Neuronal stem cell (in vitro differentiated cells): ENCODE results near the gene PKP4.

Source experiments
- DNase-seq: peaks from one replicate; pipeline ENCODE4 v3.0.0-alpha.2; 2013; ENCODE audit warnings: low spot score
- H2AFZ ChIP-seq: one replicate; pipeline ENCODE4 v1.6.1; 2013; ENCODE audit warnings: mild to moderate bottlenecking, low read length, inconsistent platforms
- H2AK5ac ChIP-seq: 2 replicates; pipeline ENCODE4 v1.6.1; 2013; ENCODE audit warnings: low read depth, mild to moderate bottlenecking, inconsistent platforms, low read length, moderate library complexity, mixed read lengths
- H2BK120ac ChIP-seq: 2 replicates; pipeline ENCODE4 v1.6.1; 2013; ENCODE audit warnings: low read depth, mild to moderate bottlenecking, inconsistent platforms, low read length, moderate library complexity, mixed read lengths
- H2BK12ac ChIP-seq: one replicate; pipeline ENCODE4 v1.6.1; 2013; ENCODE audit warnings: low read length, inconsistent platforms
- H2BK15ac ChIP-seq: 2 replicates; pipeline ENCODE4 v1.6.1; 2013; ENCODE audit warnings: mild to moderate bottlenecking, low read length, inconsistent platforms, mixed read lengths
- H2BK5ac ChIP-seq: one replicate; pipeline ENCODE4 v1.6.1; 2013; ENCODE audit warnings: inconsistent platforms, mild to moderate bottlenecking, low read length, moderate library complexity
- H3K14ac ChIP-seq: one replicate; pipeline ENCODE4 v1.6.1; 2013; ENCODE audit warnings: low read length, inconsistent platforms
- H3K18ac ChIP-seq: 2 replicates; pipeline ENCODE4 v1.6.1; 2013; ENCODE audit warnings: low read length, inconsistent platforms
- H3K23ac ChIP-seq: 2 replicates; pipeline ENCODE4 v1.6.1; 2013; ENCODE audit warnings: low read depth, mild to moderate bottlenecking, mixed read lengths, low read length, inconsistent platforms; ENCODE audit not compliant: poor library complexity
- H3K27ac ChIP-seq: replicated peaks from 3 replicates; pipeline ENCODE4 v1.5.1; 2013; ENCODE audit warnings: low read length, inconsistent platforms
- H3K27me3 ChIP-seq, 3 experiments: 2 replicates each; pipeline ENCODE4 v1.6.1; 2013; ENCODE audit warnings: low read length in 3 of 3, mild to moderate bottlenecking in 2 of 3, inconsistent platforms in 1 of 3, low read depth in 1 of 3, mixed read lengths in 1 of 3, moderate library complexity in 1 of 3; ENCODE audit not compliant: control insufficient read depth in 3 of 3, insufficient read depth in 3 of 3
- H3K36me3 ChIP-seq, 2 donors: replicated peaks in 1 of 2; 2 replicates each; pipeline ENCODE4 v1.6.1; 2013; ENCODE audit warnings: low read length in 2 of 2; ENCODE audit not compliant: control insufficient read depth in 2 of 2, insufficient read depth in 2 of 2
- H3K4ac ChIP-seq: 2 replicates; pipeline ENCODE4 v1.6.1; 2013; ENCODE audit warnings: inconsistent platforms, mild to moderate bottlenecking, low read length, moderate library complexity
- H3K4me1 ChIP-seq, 2 donors: 1 replicate in 1 of 2; 2 replicates in 1 of 2; pipeline ENCODE4 v1.6.1; 2013; ENCODE audit warnings: low read length in 2 of 2, low read depth in 1 of 2; ENCODE audit not compliant: control insufficient read depth in 2 of 2, insufficient read depth in 1 of 2
- H3K4me2 ChIP-seq: one replicate; pipeline ENCODE4 v1.6.1; 2013; ENCODE audit warnings: mild to moderate bottlenecking, low read length, inconsistent platforms; ENCODE audit not compliant: insufficient read depth, poor library complexity, severe bottlenecking
- H3K4me3 ChIP-seq, 2 donors: 2 replicates each; pipeline ENCODE4 v1.5.1; 2013; ENCODE audit warnings: low read length in 2 of 2, mild to moderate bottlenecking in 2 of 2, inconsistent platforms in 1 of 2, moderate library complexity in 1 of 2
- H3K79me1 ChIP-seq: one replicate; pipeline ENCODE4 v1.6.1; 2013; ENCODE audit warnings: low read depth, mild to moderate bottlenecking, inconsistent platforms, low read length, moderate library complexity
- H3K9ac ChIP-seq: one replicate; pipeline ENCODE4 v1.6.1; 2013; ENCODE audit warnings: mild to moderate bottlenecking, low read depth, low read length, inconsistent platforms; ENCODE audit not compliant: poor library complexity
- H3K9me3 ChIP-seq, 2 donors: replicated peaks in 1 of 2; 2 replicates each; pipeline versions ENCODE3 to v1.6.1; 2013; ENCODE audit warnings: low read length in 2 of 2, mild to moderate bottlenecking in 2 of 2, inconsistent platforms in 1 of 2, low read depth in 1 of 2, mixed read lengths in 1 of 2, moderate library complexity in 1 of 2; ENCODE audit not compliant: control insufficient read depth in 2 of 2, insufficient read depth in 1 of 2
- H4K8ac ChIP-seq: one replicate; pipeline ENCODE4 v1.6.1; 2013; ENCODE audit warnings: low read depth, mild to moderate bottlenecking, inconsistent platforms, low read length, moderate library complexity
- H4K91ac ChIP-seq: one replicate; pipeline ENCODE4 v1.6.1; 2013; ENCODE audit warnings: low read length, low read depth, mild to moderate bottlenecking, inconsistent platforms; ENCODE audit not compliant: poor library complexity
- WGBS, 2 donors: extraction: QIAGEN DNeasy Blood & Tissue Kit; methylation state at CpG; one replicate each; pipeline ENCODE4 v1.1.7; 2013; ENCODE audit warnings: missing lambda C conversion rate in 2 of 2, mixed read lengths in 1 of 2; ENCODE audit not compliant: insufficient read length in 2 of 2, insufficient replicate concordance in 1 of 2; ENCODE audit errors: extremely low coverage in 2 of 2; 5-methylcytosine and 5-hydroxymethylcytosine counted together

PKP4 gene

DNA sequence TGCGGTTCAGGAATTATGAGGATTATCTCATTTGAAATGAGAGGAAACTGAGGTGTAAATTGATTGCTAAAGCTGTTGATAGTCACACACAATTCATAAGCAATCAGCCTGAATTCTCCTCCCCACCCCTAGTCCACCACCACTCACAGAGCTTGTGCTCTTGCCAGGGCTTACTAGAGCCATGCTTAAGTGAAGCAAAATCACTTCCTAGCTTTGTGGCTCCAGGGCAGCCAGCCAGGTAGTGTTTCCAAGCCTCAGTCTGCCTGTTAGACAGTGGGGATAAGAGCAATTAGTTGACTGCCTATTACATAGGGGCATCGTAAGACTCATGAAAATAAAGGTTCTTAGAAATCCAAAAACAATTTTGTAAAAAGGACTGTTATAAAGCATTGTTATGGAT lies 87.2 kb downstream of the PKP4 start:
- Histone ChIP-seq H3K9ac (no peak overlapping the region), H2BK120ac (no peak overlapping the region), H3K4ac (no peak overlapping the region), H3K14ac (no peak overlapping the region), H3K4me1 (peaks cover 0 to 4% of the 10 kb centered on the region in 2 donors), H3K4me2 (no peak overlapping the region), H3K27ac (no peak overlapping the region), H2BK5ac (no peak overlapping the region), H3K79me1 (peaks cover 1% of the 10 kb centered on the region), H2BK12ac (no peak overlapping the region), H2AK5ac (no peak overlapping the region), H3K9me3 (no peaks in the 10 kb centered on the region), H3K4me3 (no peak overlapping the region), H3K18ac (no peak overlapping the region), H3K27me3 (no peaks in the 10 kb centered on the region), H2BK15ac (no peak overlapping the region), H4K91ac (no peak overlapping the region), H4K8ac (no peak overlapping the region), H2AFZ (no peak overlapping the region), H3K23ac (no peak overlapping the region), H3K36me3 (peaks cover 8 to 14% of the 10 kb centered on the region in 2 donors)
- DNase-seq = no peak
- no CpG with 5 or more reads among the region's 2 CpGs for WGBS, 2 donors

DNA sequence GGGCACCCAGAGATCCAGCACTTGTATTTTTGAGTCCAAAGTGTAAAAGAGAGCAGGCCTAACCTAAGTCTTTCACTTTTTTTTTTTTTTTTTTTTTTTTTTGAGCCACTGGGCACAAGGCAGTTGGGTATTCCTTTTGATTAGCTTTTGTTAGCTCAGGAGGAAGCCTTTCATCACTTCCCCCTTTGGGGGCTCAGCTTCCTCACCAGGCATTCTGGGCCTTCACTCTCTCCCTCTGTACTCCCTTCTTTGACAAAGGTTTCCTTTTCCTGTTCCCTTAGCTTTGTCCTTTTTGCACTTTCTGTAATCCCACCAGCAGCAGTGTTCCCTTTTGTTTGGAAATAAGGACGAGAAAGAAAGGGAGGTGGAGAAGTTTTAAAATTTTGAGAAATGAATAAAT lies 88.2 kb downstream of the PKP4 start:
- WGBS, 2 donors = no CpG with 5 or more reads among the region's 1 CpG
- H3K9me3 ChIP-seq = no peaks in the 10 kb centered on the region

GRCh38 chr2:158546412-158547144 lies 89.8 kb downstream of the PKP4 start:
- Histone ChIP-seq H4K91ac (no peak overlapping the region), H3K4me1 (peaks cover 0 to 4% of the 10 kb centered on the region in 2 donors), H2AFZ (no peak overlapping the region), H3K79me1 (peaks cover 1% of the 10 kb centered on the region), H2AK5ac (no peak overlapping the region), H2BK15ac (no peak overlapping the region), H3K18ac (no peak overlapping the region), H3K9ac (no peak overlapping the region), H3K27ac (no peak overlapping the region), H2BK12ac (no peak overlapping the region), H3K14ac (no peak overlapping the region), H3K4ac (no peak overlapping the region), H2BK120ac (no peak overlapping the region), H3K36me3 (peaks cover 9 to 13% of the 10 kb centered on the region in 2 donors), H3K4me3 (no peak overlapping the region), H4K8ac (no peak overlapping the region), H3K23ac (no peak overlapping the region), H2BK5ac (no peak overlapping the region), H3K4me2 (no peak overlapping the region), H3K9me3 (no peaks in the 10 kb centered on the region), H3K27me3 (no peaks in the 10 kb centered on the region)
- WGBS, 2 donors = no CpG with 5 or more reads among the region's 2 CpGs
- no peak for DNase-seq

More for the DNA sequence above, 88.2 kb downstream of the PKP4 start:
- H2BK12ac ChIP-seq = no peak overlapping the region
- H3K18ac ChIP-seq = no peak overlapping the region
- no peak overlapping the region for H3K4me2 ChIP-seq
- H3K23ac ChIP-seq = no peak overlapping the region
- H3K4ac ChIP-seq = no peak overlapping the region
- H2BK5ac ChIP-seq = no peak overlapping the region
- H3K27me3 ChIP-seq = no peaks in the 10 kb centered on the region
- H4K8ac ChIP-seq = no peak overlapping the region
- H3K4me3 ChIP-seq = no peak overlapping the region
- no peak overlapping the region for H2AFZ ChIP-seq
- H3K79me1 ChIP-seq = peaks cover 1% of the 10 kb centered on the region
- H3K14ac ChIP-seq = no peak overlapping the region
- no peak overlapping the region for H4K91ac ChIP-seq
- peaks cover 9 to 15% of the 10 kb centered on the region in 2 donors for H3K36me3 ChIP-seq
- H3K27ac ChIP-seq = no peak overlapping the region
- H2AK5ac ChIP-seq = no peak overlapping the region
- DNase-seq = peak; percentile 4
- H3K9ac ChIP-seq = no peak overlapping the region
- no peak overlapping the region for H2BK120ac ChIP-seq
- H3K4me1 ChIP-seq = peaks cover 0 to 4% of the 10 kb centered on the region in 2 donors
- H2BK15ac ChIP-seq = no peak overlapping the region

- Histone ChIP-seq H2BK15ac (no peak overlapping the region), H3K9ac (no peak overlapping the region), H3K79me1 (no peaks in the 10 kb centered on the region), H3K18ac (no peak overlapping the region), H3K4me3 (no peak overlapping the region), H3K27ac (no peak overlapping the region), H3K4me2 (no peak overlapping the region), H3K27me3 (no peaks in the 10 kb centered on the region), H4K91ac (no peak overlapping the region), H4K8ac (no peak overlapping the region), H2BK5ac (no peak overlapping the region), H3K4me1 (no peaks in the 10 kb centered on the region), H3K4ac (no peak overlapping the region), H3K9me3 (no peaks in the 10 kb centered on the region), H2BK120ac (no peak overlapping the region), H3K36me3 (peaks cover 9 to 12% of the 10 kb centered on the region in 2 donors), H2BK12ac (no peak overlapping the region), H3K14ac (no peak overlapping the region), H2AFZ (no peak overlapping the region), H2AK5ac (no peak overlapping the region), H3K23ac (no peak overlapping the region)
- WGBS, 2 donors = no CpG with 5 or more reads among the region's 3 CpGs
- DNase-seq = no peak
Observed at GRCh38 chr2:158553257-158553656, 96.5 kb downstream of the PKP4 start.
